WERI-Rb-1 (cell line): Measurements from ENCODE around the gene CSNK2B.

Experiments used
- DNase-seq: peaks from one replicate; pipeline ENCODE4 v3.0.0-alpha.2; 2020
- H3K27ac ChIP-seq: fragments of 250-450 bp; sonication (Bioruptor Pico); 2 replicates; pipeline ENCODE4 v1.5.1; 2020; ENCODE audit warnings: mild to moderate bottlenecking, moderate library complexity
- H3K27me3 ChIP-seq: fragments of 250-450 bp; sonication (Bioruptor Pico); 2 replicates; pipeline ENCODE4 v1.5.1; 2021; ENCODE audit warnings: mild to moderate bottlenecking, low read depth, moderate library complexity; ENCODE audit not compliant: insufficient read depth, severe bottlenecking
- H3K36me3 ChIP-seq: fragments of 250-450 bp; sonication (Bioruptor Pico); 2 replicates; pipeline ENCODE4 v1.5.1; 2020; ENCODE audit warnings: mild to moderate bottlenecking, moderate library complexity
- H3K4me3 ChIP-seq: 2 replicates; pipeline ENCODE4 v1.5.1; 2011; ENCODE audit warnings: low read depth, mild to moderate bottlenecking, control low read depth, low read length
- H3K9me3 ChIP-seq: fragments of 250-450 bp; sonication (Bioruptor Pico); 2 replicates; pipeline ENCODE4 v1.5.1; 2021; ENCODE audit warnings: mild to moderate bottlenecking, moderate library complexity; ENCODE audit not compliant: severe bottlenecking
- TF ChIP-seq, protein P1 (sequence below): IDR thresholded peaks from 2 replicates; pipeline ENCODE4 v1.5.1; 2011; ENCODE audit warnings: low read depth, mild to moderate bottlenecking, control low read depth, inconsistent platforms, low read length

CSNK2B gene

DNA sequence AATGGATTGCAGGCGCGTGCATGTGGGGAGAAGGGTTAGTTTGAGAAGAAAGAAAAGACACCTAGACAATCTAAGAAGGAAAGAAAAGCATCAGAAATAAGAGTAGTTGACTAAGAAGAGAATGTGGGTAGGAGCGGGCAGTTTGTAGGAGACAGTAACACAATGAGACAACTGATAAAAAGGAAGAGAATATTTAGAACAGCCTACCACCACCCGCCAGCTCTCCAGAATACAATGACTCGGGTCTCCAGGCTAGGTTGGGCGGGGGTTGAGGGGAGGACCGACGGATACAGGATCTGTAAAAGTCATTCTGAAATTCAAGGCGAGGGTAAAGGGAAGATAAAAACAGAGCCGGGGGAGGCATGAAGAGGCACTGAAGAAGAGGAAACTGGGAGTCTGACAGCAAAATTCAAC is 36.5 kb downstream of the CSNK2B start:
- Histone ChIP-seq H3K4me3 (peak overlapping the region; percentile 84), H3K9me3 (no peaks in the 10 kb centered on the region), H3K27ac (peak overlapping the region; percentile 82), H3K27me3 (no peaks in the 10 kb centered on the region), H3K36me3 (peaks cover 34% of the 10 kb centered on the region)
- TF ChIP-seq, protein P1, sequence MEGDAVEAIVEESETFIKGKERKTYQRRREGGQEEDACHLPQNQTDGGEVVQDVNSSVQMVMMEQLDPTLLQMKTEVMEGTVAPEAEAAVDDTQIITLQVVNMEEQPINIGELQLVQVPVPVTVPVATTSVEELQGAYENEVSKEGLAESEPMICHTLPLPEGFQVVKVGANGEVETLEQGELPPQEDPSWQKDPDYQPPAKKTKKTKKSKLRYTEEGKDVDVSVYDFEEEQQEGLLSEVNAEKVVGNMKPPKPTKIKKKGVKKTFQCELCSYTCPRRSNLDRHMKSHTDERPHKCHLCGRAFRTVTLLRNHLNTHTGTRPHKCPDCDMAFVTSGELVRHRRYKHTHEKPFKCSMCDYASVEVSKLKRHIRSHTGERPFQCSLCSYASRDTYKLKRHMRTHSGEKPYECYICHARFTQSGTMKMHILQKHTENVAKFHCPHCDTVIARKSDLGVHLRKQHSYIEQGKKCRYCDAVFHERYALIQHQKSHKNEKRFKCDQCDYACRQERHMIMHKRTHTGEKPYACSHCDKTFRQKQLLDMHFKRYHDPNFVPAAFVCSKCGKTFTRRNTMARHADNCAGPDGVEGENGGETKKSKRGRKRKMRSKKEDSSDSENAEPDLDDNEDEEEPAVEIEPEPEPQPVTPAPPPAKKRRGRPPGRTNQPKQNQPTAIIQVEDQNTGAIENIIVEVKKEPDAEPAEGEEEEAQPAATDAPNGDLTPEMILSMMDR = no peak
- DNase-seq = no peak

- Histone ChIP-seq H3K27me3 (no peaks in the 10 kb centered on the region), H3K27ac (peak within 1 kb of the TSS; percentile 82), H3K4me3 (peak within 1 kb of the TSS; percentile 84), H3K36me3 (peaks cover 27% of the 10 kb centered on the region), H3K9me3 (no peaks in the 10 kb centered on the region)
- TF ChIP-seq, protein P1 = no peak
- DNase-seq = peak; percentile 100
These were observed 37.2 kb downstream of the CSNK2B start, which contains the start of gene ABHD16A for GRCh38 chr6:31702819-31703716. Gene ABHD16A (minus strand): TSS chr6:31703324. CDS start chr6:31703281, 43 bp downstream.

DNA sequence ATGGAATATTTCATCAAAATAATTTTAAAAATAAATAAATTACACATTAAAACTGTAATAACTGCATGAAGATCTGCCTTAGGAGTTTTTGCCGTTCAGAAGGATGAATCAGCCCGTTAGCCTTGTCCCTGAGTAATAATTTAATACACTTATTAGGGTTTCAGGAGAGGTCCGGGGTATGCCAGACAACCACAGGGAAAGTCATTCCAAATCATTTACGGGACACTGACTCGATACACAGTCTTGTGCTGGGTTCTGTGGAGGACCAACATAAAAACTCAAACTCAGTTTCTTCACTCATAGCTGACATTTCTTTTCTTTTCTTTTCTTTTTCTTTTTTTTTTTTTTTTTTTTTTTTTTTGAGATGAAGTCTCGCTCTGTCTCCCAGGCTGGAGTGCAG is 40.1 kb downstream of the CSNK2B start:
- DNase-seq = no peak

DNA sequence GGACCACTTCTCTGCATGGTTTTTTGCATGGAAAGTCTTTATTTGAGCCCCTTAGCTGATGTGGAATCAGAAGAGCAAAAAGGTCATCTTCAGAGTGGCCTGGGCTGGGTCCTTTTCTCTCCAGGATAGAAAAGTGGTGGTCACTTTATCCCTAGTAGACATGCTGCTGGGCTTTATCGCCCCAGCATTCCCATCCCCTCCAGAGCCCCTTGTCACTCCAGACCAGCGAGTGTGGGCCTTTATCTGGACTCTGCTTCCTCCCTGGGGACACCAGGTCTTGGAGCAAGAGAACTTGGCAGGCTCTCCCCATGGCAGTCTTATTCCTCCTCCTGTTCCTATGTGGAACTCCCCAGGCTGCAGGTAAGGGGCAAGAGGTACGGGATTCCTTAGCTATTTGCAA is 40.7 kb downstream of the CSNK2B start, which contains the start of gene LY6G6F:
TSS of gene LY6G6F (plus strand) at position 268 of the 400 bp plus-strand sequence. CDS start at position 309, 41 bp downstream.
- Histone ChIP-seq H3K27ac (no peak within 1 kb of the TSS), H3K36me3 (peaks cover 1% of the 10 kb centered on the region), H3K27me3 (no peaks in the 10 kb centered on the region), H3K4me3 (no peak within 1 kb of the TSS), H3K9me3 (no peaks in the 10 kb centered on the region)
- no peak for DNase-seq
- TF ChIP-seq, protein P1 = no peak

More for the DNA sequence above, 40.1 kb downstream of the CSNK2B start:
- H3K27me3 ChIP-seq = no peaks in the 10 kb centered on the region
- H3K9me3 ChIP-seq = no peaks in the 10 kb centered on the region
- H3K36me3 ChIP-seq = peaks cover 6% of the 10 kb centered on the region
- H3K4me3 ChIP-seq = no peak overlapping the region
- H3K27ac ChIP-seq = no peak overlapping the region
- TF ChIP-seq, protein P1 = no peak

GRCh38 chr6:31707701-31708100 is 41.8 kb downstream of the CSNK2B start:
- Histone ChIP-seq H3K4me3 (no peak overlapping the region), H3K27ac (no peak overlapping the region), H3K36me3 (no peaks in the 10 kb centered on the region; the same call in 1 of the 2 replicates), H3K9me3 (no peaks in the 10 kb centered on the region), H3K27me3 (no peaks in the 10 kb centered on the region)
- TF ChIP-seq, protein P1 = no peak
- no peak for DNase-seq
